GM21390 (cell line): Measurements from ENCODE around the gene SELPLG.

Experiments used
- ATAC-seq: cut with Tn5 transposase; IDR thresholded peaks from one replicate; pipeline ENCODE4 v1.9.1; 2021; ENCODE audit not compliant: unreplicated experiment

SELPLG gene

GRCh38 chr12:108605690-108606406 lies 27.8 kb downstream of the SELPLG start:
- ATAC-seq = no peak

DNA sequence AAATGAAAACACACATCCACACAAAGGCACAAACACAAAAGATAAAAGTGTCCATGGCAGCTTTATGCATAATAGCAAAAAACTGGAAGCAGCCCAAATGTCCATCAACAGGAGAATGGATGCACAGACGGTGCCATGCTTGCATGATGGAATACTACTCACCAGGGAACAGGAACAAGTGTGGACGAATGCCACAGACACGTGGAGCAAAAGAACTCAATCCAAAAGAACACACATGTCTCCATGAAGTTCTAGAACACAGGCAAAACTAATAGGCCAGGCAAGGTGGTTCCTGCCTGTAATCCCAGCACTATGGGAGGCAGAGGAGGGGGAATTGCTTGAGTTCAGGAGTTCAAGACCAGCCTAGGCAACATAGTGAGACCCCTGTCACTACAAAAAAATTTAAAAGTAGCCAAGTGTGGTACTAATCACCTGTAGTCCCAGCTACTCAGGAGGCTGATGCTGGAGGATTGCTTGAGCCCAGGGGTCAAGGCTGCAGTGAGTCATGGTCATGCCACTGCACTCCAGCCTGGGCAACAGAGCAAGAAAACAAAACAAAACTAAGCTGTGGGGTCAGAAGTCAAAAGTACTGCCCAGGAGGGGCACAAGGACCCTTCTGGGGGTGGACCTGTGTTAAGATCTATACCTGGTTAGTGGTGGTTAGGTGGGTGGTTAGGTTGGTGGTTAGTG lies 28.5 kb downstream of the SELPLG start:
- ATAC-seq = no peak

GRCh38 chr12:108604208-108604941 lies 29.3 kb downstream of the SELPLG start:
- ATAC-seq = no peak

DNA sequence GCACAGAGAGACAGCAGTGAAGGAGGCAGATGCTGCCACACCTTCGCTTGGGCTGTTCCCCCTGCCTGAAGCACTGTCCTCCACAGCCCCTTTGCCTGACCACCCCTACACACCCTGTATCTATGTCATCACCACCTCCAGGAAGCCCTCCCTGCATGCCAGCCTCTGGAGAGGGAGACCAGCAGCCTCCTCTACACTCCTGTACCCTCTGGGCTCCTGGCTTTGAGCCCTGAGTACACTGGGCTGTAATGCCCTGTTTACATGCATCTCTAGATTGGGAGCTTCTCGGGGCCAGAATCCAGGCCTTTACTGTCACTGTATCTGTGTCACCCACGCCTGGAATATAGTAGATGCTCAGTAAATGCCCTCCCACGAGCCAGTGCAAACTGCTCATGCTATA lies 30.0 kb downstream of the SELPLG start:
- no peak for ATAC-seq

DNA sequence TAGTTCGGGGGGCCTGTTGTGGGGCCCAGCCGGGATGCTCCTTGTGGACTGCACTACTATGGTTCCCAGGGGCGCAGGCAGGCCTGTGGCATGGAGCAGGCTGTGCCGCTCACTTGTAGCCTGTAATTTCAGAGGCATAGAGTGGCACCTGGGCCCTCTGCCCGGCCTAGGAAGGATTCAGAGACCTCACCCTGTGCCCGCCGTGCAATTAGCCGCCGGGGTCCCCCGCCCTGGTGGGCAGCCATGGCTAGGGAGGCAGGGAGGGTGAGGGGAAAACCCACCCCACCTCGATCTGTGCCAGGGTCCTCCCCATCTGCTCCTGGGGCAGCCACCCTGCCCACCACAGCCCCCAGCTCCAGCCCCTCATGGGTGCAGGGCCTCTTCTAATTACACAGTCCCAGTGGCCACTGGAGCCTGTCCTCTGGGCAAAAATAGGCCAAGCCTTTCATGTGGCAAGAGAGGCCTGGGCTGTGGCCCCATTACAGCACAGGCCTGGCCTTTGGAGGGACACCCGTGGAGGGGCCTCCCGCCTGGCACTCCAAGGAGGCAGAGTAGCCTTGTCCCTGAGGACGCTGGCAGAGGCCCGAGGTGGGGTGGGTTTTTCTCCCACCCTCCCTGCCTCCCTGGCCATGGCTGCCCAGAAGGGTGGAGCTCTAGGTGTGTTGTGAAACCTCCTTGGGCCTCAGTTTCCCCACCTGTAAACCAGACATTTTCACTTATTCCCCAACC lies 30.6 kb downstream of the SELPLG start:
- no peak for ATAC-seq

DNA sequence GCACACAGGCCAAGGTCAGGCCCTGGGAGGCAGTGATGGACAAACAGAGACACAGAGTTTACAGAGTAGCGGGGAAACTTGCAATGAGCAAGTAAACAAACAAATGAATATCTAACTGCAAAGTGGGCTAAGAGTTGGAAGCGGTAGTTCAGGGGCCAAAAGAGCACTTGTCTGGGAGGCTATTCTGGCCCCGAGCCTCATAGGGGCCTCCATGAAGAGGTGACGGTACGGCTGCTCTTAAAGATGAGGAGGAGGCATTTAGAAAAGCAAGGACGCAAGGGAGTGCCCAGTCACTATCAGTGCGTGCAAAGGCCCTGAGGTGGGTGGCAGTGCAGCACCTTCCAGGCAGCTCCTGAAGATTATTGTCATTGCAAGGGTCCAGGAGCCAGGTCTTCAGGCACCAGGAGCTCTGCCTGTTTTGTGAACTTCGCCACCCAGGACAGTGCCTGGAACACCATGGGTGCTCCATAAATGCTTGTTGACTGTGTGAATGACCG lies 31.4 kb downstream of the SELPLG start:
- no peak for ATAC-seq

- ATAC-seq = no peak
Observed at GRCh38 chr12:108600702-108601007, 33.0 kb downstream of the SELPLG start.

DNA sequence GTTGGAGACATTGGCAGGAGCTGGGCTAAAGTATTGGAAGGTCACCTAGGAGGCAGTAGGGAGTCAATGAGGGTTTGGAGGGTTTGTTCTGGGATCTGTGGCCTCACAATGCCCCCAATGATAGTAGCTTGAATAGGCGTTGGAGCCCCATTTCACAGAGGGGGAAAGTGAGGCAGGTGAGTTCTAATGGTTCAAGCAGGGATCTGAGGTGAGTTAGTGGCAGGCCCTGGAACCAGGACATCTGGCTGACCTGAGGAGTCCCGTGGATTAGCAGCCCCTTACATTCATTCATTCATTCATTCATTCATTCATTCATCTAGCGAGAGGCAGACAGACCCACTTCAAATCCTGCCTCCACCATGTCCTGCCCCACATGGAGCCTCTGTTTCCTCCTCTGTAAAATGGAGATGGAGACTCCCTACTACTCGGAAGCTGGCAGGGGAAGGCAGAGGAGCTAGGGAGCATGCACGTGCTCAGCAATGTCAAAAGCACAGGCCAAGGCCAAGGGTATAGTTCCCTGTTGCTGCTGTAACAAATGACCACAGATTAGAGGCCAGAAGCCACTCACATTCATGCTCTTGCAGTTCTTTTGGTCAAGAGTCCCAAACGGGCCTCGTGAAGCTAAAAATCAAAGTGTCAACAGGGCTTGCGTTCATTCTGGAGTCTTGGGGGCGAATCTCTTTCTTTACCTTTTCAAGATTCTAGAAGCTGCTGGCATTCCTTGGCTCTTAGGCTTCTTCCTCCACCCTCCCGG lies 33.6 kb downstream of the SELPLG start:
- ATAC-seq = no peak

GRCh38 chr12:108599541-108599940 lies 34.2 kb downstream of the SELPLG start:
- no peak for ATAC-seq

GRCh38 chr12:108598553-108599250 lies 35.0 kb downstream of the SELPLG start:
- ATAC-seq = no peak

DNA sequence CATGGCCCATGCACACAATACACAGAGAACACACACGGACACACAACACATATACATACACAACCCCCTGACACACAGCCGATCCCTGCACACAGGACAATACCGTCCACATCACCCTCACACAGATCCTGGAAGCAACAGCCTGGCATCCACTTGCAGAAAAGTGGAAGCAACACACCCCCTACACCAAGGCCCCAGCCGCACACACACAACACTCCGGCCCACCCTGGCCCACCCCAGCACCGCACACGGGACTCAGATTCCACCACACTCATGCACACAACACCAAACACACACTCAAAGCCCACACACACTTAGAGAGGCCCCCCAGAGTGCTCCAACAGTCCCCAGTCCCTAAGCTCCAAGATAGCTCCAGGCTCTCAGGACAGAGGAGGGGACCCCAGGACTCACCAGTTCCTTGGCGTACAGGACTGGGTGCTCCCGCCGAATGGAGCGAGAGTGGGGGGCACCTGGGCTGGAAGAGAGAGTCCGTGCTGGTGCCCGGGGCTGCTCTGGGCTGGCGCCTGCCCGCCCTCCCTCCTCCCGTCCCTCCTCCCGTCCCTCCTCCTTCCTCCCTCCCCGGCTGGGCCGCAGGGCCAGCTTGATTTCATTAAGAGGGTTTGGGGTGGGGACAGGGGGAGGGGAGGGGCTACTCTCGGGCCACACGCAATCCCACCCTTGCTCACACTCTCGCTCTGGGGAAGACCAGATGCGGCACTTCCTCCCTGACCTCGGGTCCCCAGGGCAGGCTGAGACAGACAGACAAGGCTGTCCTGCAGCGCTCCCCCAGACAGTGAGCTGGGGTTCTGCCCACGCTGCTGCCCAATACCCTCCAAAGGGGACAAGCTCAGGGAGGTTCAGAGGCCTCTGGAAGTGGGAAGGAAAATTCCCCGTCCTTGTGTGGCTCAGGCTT lies 35.9 kb downstream of the SELPLG start, which contains the start of gene TMEM119:
Gene TMEM119 (minus strand): TSS at position 526 of the 913 bp plus-strand sequence. CDS start 5,701 bp downstream, outside the sequence.
- no peak for ATAC-seq

GRCh38 chr12:108596854-108597558 lies 36.7 kb downstream of the SELPLG start:
- ATAC-seq = no peak

DNA sequence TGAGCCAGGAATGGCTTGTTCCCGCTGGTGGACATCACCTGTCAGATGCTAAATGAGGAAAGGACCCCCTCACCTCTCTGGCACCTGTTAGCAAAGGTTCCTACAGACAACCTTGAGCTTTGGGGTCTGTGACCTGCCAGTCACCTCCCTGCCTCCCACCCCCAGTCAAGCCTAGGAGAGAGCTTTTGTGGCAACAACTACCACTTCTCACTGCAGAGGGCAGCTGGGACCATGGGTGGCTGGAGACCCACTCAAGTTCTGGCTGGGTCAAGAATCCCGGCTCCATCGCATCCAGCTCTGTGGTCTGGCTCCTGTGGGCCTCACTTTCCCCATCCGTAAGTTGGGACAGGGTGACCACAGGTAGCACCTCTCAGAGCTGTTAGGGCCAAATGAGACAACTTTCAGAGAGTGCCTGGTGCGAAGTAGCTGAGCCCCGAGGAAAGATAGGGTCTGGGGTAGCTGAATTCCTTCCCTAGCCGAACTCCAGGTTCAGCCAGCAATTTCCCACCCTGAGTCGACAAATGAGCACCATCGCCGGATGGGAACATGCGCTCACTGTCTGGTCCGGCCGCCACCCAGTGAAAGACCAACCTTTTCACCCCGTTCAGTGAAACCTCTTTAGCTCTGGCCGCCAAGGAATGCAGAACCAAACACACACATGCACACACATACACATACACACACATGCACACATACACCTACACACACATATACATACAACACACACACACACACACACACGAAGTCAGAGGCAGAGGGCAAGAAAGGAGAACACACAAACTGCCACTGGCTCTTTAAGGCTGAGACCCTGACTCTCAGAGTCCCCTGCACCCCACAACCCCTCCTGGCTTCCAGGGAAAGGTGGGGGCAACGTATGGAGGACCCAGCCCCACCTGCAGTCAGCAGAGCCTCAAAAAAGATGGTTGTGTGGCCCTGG lies 37.7 kb downstream of the SELPLG start:
- no peak for ATAC-seq

DNA sequence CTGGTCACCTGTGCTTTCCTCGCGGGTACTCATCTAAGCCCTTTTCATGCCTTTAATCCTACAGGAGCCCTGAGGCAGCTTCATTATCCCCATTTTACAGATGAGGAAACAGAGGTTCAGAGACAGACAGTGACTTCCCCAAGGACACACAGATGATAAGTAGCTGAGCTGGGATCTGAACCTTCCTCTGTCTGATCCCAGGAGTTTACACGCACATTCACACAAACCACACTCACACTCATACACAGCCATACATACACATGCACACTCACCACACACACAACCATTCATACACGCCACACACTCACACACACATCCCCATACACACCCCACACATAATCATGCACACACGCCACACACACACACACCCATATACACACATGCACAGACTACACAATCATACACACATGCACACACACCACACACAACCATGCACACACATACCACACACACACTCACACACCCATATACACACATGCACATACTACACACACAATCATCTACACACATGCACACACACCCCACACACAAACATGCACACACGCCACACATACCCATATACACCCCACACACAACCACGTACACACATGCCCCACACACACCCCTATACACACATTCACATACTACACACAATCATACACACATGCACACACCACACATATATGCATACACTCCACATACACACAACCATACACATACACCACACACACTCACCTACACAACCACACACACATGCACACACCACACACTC lies 38.6 kb downstream of the SELPLG start:
- ATAC-seq = no peak

- ATAC-seq = no peak
Observed at GRCh38 chr12:108594323-108594903, 39.3 kb downstream of the SELPLG start.
